Keratinocyte (primary cell): ENCODE measurements around the gene INAVA.

ENCODE experiments used
- CTCF ChIP-seq, 3 experiments: IDR thresholded peaks in 1 of 3; conservative IDR thresholded peaks in 1 of 3; optimal IDR thresholded peaks in 1 of 3; 2 replicates in 2 of 3; 3 replicates in 1 of 3; pipeline versions ENCODE3 to v1.5.1; 2011; ENCODE audit warnings: low read length in 3 of 3, mild to moderate bottlenecking in 3 of 3, moderate library complexity in 2 of 3, control low read depth in 1 of 3, inconsistent platforms in 1 of 3; ENCODE audit not compliant: insufficient read depth in 2 of 3; ENCODE audit errors: extremely low read depth in 1 of 3
- EZH2 ChIP-seq: IDR thresholded peaks from one replicate; pipeline ENCODE4 v1.6.1; 2012; ENCODE audit warnings: inconsistent platforms, mild to moderate bottlenecking, low read length, moderate library complexity

- TF ChIP-seq EZH2 (no peak), CTCF (optimal IDR thresholded peaks at IDR 0.05 in 1 of 3, IDR thresholded peaks at IDR 0.05 in 1 of 3, conservative IDR thresholded peaks at IDR 0.05 in 1 of 3; ENCODE audit: extremely low read depth in 1 of 3, insufficient read depth in 2 of 3, low read length in 3 of 3) (no peak)
Observed at GRCh38 chr1:200846398-200846797, 48.3 kb upstream of the INAVA start.
